Endothelial cell of umbilical vein (primary cell): ENCODE measurements around the gene C1orf35. TPM values are rescaled to one million over a fixed set of nuclear protein-coding genes. Genes with fewer than 3 reads are reported as not detected.

Experiments
- BruUV-seq: library from RNA; stranded (reverse); fragments of 400-500 nt; replicated peaks from 2 replicates; lab custom pipeline; 2021; lab: Mats Ljungman, UMichigan
- CTCF ChIA-PET: fragments of 300-600, 350-600 bp; sonication (Branson Sonifier 250); formaldehyde crosslinking; loops from one replicate; lab custom pipeline; 2021; ENCODE audit warnings: antibody characterized with exemption, inconsistent platforms; lab: Charles Lee
- POLR2A ChIA-PET: fragments of 300-600, 350-600 bp; sonication (Branson Sonifier 250); formaldehyde crosslinking; loops from one replicate; lab custom pipeline; 2021; ENCODE audit warnings: antibody characterized with exemption, inconsistent platforms; lab: Charles Lee
- DNase-seq: peaks from one replicate; pipeline ENCODE4 v3.0.0-alpha.2; 2011; ENCODE audit warnings: low read depth, low spot score
- FAIRE-seq: peaks from 2 replicates; lab custom pipeline; 2011; peaks lifted over from hg19 to GRCh38; lab: Jason Lieb, UNC
- H2AFZ ChIP-seq: 2 replicates; pipeline ENCODE4 v1.6.0; 2012; ENCODE audit warnings: low read depth, low read length, control low read depth, inconsistent platforms
- H3K27ac ChIP-seq: 2 replicates; pipeline ENCODE4 v1.5.1; 2011; ENCODE audit warnings: low read depth, mild to moderate bottlenecking, control low read depth, low read length, moderate library complexity; ENCODE audit not compliant: insufficient read depth
- H3K27me3 ChIP-seq, 2 experiments: 2 replicates each; pipeline versions ENCODE4 v1.6.0 to v1.6.1; 2011; ENCODE audit warnings: low read length in 2 of 2, mixed read lengths in 1 of 2; ENCODE audit not compliant: control insufficient read depth in 2 of 2, insufficient read depth in 2 of 2
- H3K36me3 ChIP-seq, 2 experiments: 2 replicates in 1 of 2; 3 replicates in 1 of 2; pipeline ENCODE4 v1.5.1; 2011; ENCODE audit warnings: low read length in 2 of 2, mild to moderate bottlenecking in 1 of 2, moderate library complexity in 1 of 2; ENCODE audit not compliant: control insufficient read depth in 2 of 2, insufficient read depth in 2 of 2; ENCODE audit errors: extremely low read depth in 1 of 2
- H3K4me1 ChIP-seq: 3 replicates; pipeline ENCODE4 v1.5.1; 2011; ENCODE audit warnings: mild to moderate bottlenecking, low read length; ENCODE audit not compliant: control insufficient read depth, insufficient read depth; ENCODE audit errors: extremely low read depth
- H3K4me2 ChIP-seq: 2 replicates; pipeline ENCODE4 v1.6.1; 2011; ENCODE audit warnings: low read length, control low read depth, mixed read lengths; ENCODE audit not compliant: insufficient read depth
- H3K4me3 ChIP-seq, 3 experiments: fragments of 200-600 bp in 1 of 3; sonication (generic), shearing (Covaris generic) in 1 of 3; replicated peaks in 1 of 3; 2 replicates each; pipeline ENCODE4 v1.5.1; 2011 to 2016; ENCODE audit warnings: control low read depth in 3 of 3, low read length in 3 of 3, mild to moderate bottlenecking in 2 of 3, inconsistent platforms in 1 of 3, low read depth in 1 of 3, moderate library complexity in 1 of 3; ENCODE audit not compliant: insufficient read depth in 1 of 3
- H3K79me2 ChIP-seq: 2 replicates; pipeline ENCODE4 v1.6.0; 2012; ENCODE audit warnings: low read length, inconsistent platforms; ENCODE audit not compliant: control insufficient read depth, insufficient read depth
- H3K9ac ChIP-seq: replicated peaks from 2 replicates; pipeline ENCODE3; 2011; ENCODE audit warnings: low read length, control low read depth; ENCODE audit not compliant: insufficient read depth; ENCODE audit errors: extremely low read depth
- H3K9me1 ChIP-seq: replicated peaks from 3 replicates; pipeline ENCODE4 v1.6.0; 2011; ENCODE audit warnings: mild to moderate bottlenecking, low read length; ENCODE audit not compliant: control insufficient read depth, insufficient read depth; ENCODE audit errors: extremely low read depth
- H3K9me3 ChIP-seq: replicated peaks from 2 replicates; pipeline ENCODE4 v1.5.1; 2012; ENCODE audit warnings: low read length, inconsistent platforms; ENCODE audit not compliant: control insufficient read depth, insufficient read depth
- H4K20me1 ChIP-seq: replicated peaks from 2 replicates; pipeline ENCODE3; 2011; ENCODE audit warnings: mild to moderate bottlenecking, low read length; ENCODE audit not compliant: control insufficient read depth, insufficient read depth; ENCODE audit errors: extremely low read depth
- CTCF ChIP-seq, 2 donors: IDR thresholded peaks; 1 replicate in 1 of 2; 2 replicates in 1 of 2; pipeline ENCODE4 v1.5.1; 2011; ENCODE audit warnings: low read length in 2 of 2, mild to moderate bottlenecking in 2 of 2, moderate library complexity in 2 of 2, control low read depth in 1 of 2, inconsistent platforms in 1 of 2, low read depth in 1 of 2; ENCODE audit not compliant: insufficient read depth in 1 of 2; ENCODE audit errors: extremely low read depth in 1 of 2
- FOS ChIP-seq: IDR thresholded peaks from 2 replicates; pipeline ENCODE4 v1.6.1; 2011; ENCODE audit warnings: mild to moderate bottlenecking, low read length, moderate library complexity, borderline replicate concordance; ENCODE audit not compliant: insufficient read depth
- GATA2 ChIP-seq: IDR thresholded peaks from 2 replicates; pipeline ENCODE4 v1.7.0; 2011; ENCODE audit warnings: low read depth, mild to moderate bottlenecking, moderate library complexity, mixed read lengths, low read length; ENCODE audit not compliant: insufficient read length, insufficient read depth
- JUN ChIP-seq: IDR thresholded peaks from 2 replicates; pipeline ENCODE4 v1.6.1; 2011; ENCODE audit warnings: borderline replicate concordance, low read depth; ENCODE audit not compliant: insufficient read length, insufficient read depth
- MAX ChIP-seq: IDR thresholded peaks from 2 replicates; pipeline ENCODE4 v1.6.1; 2011; ENCODE audit not compliant: insufficient read depth, insufficient read length
- POLR2AphosphoS5 ChIP-seq: IDR thresholded peaks from 2 replicates; pipeline ENCODE4 v1.6.1; 2012; ENCODE audit warnings: low read depth, mild to moderate bottlenecking, control low read depth, low read length, moderate library complexity; ENCODE audit not compliant: insufficient read depth
- dilution Hi-C: fragments of 300-500 bp; cut with MboI; formaldehyde crosslinking; loops from one replicate; pipeline ENCODE4 v1.15.0; 2019; ENCODE audit warnings: low sequenced_read_pairs; ENCODE audit not compliant: extremely low pct_ligation_motif_present
- intact Hi-C: fragments of 100-400 bp; cut with micrococcal nuclease; formaldehyde crosslinking; loops from one replicate; pipeline ENCODE4 v1.10.0; 2022
- polyA plus RNA-seq, 4 experiments: library from polyadenylated mRNA; depleted of rRNA in 3 of 4; stranded (reverse) in 3 of 4; unstranded in 1 of 4; fragments of >200 nt; gene quantifications; 2 replicates each; pipeline versions ENCODE4 v1.2.1 to v1.2.3, GENCODE V29; 2011 to 2012; ENCODE audit warnings: missing spikeins in 1 of 4
- total RNA-seq: library from RNA; stranded (reverse); gene quantifications from 2 replicates; pipeline ENCODE4 v1.2.3, GENCODE V29; 2021

Gene C1orf35
- total and polyA plus RNA-seq, 2 donors (not counting 3 experiments of a cell fraction or from before 2014, with no cell fraction given) = 19.9 to 21.7 TPM

- no peak for DNase-seq
- no peak for TF ChIP-seq CTCF (IDR thresholded peaks at IDR 0.05; ENCODE audit: extremely low read depth in 1 of 2, insufficient read depth in 1 of 2, low read depth in 1 of 2, low read length in 2 of 2)
- TF ChIP-seq FOS = no peak
- TF ChIP-seq MAX = no peak
- no peak for TF ChIP-seq GATA2
- no peak for TF ChIP-seq JUN
- no peak for TF ChIP-seq POLR2AphosphoS5
- Histone ChIP-seq H3K36me3 (peaks cover 0 to 21% of the 10 kb centered on the region in 2 experiments), H3K79me2 (peaks cover 100% of the 10 kb centered on the region), H3K4me3 (no peak overlapping the region), H3K27ac (no peak overlapping the region), H4K20me1 (peaks cover 18% of the 10 kb centered on the region), H3K4me2 (no peak overlapping the region), H3K9ac (no peak overlapping the region), H3K4me1 (peaks cover 45% of the 10 kb centered on the region), H2AFZ (no peak overlapping the region), H3K9me3 (peaks cover 4% of the 10 kb centered on the region), H3K9me1 (no peaks in the 10 kb centered on the region), H3K27me3 (no peaks in the 10 kb centered on the region)
- ChIA-PET POLR2A (no interaction called here), CTCF (interaction anchor here (0.8 to 1.7 kb wide), 3 partner anchors 10 to 93 kb away, joined by 3 to 6 read pairs (median 3); partner anchors contain the start of gene ARF1)
- no TSS peak for BruUV-seq
- dilution Hi-C loops (no loop called here), intact Hi-C loops (no loop called here)
- no peak for FAIRE-seq
Measured at GRCh38 chr1:228092342-228093049, 10.6 kb downstream of the C1orf35 start.
